ENCODE measurements around the gene SLC44A2.

DNA sequence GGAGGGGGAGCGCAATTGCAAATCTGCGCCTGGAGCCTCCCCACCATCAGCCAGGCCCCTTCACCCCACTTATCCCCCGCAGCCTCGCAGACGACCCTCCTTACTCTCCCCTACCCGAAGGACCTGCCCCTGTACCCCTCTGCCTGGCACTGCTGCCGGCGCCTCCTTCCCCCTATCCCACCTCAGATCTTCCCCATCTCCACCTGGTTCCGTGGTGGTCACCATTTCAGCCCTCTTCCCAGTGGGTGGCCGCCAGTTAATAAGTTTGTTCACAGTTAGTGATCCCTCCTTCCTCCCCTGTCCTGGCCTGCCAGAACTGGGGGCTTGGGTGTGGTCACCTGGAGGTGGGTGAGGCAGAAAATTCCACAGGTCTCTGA, 397 bp downstream of the SLC44A2 start:
- TF ChIP-seq, protein P1, sequence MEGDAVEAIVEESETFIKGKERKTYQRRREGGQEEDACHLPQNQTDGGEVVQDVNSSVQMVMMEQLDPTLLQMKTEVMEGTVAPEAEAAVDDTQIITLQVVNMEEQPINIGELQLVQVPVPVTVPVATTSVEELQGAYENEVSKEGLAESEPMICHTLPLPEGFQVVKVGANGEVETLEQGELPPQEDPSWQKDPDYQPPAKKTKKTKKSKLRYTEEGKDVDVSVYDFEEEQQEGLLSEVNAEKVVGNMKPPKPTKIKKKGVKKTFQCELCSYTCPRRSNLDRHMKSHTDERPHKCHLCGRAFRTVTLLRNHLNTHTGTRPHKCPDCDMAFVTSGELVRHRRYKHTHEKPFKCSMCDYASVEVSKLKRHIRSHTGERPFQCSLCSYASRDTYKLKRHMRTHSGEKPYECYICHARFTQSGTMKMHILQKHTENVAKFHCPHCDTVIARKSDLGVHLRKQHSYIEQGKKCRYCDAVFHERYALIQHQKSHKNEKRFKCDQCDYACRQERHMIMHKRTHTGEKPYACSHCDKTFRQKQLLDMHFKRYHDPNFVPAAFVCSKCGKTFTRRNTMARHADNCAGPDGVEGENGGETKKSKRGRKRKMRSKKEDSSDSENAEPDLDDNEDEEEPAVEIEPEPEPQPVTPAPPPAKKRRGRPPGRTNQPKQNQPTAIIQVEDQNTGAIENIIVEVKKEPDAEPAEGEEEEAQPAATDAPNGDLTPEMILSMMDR (conservative IDR thresholded peaks at IDR 0.05 in 1 of 2, IDR thresholded peaks at IDR 0.05 in 1 of 2; ENCODE audit: low read depth in 1 of 2, low read length in 2 of 2) = no peak
- no peak for TF ChIP-seq EZH2 (IDR thresholded peaks at IDR 0.05; ENCODE audit: low read length, missing control alignments)

All from fibroblast of lung (primary cell).